SKM-1 treated with dmso at 0.1 percent for 144 hours (cell line): ENCODE data around the gene GNLY.

ENCODE experiments used
- DNase-seq: peaks from one replicate; lab custom pipeline; 2025; ENCODE audit not compliant: unreplicated experiment; lab: John Stamatoyannopoulos, UW

The GNLY gene

GRCh38 chr2:85741211-85741832 is 47.2 kb downstream of the GNLY start:
- no peak for DNase-seq

- DNase-seq: no peak
These were observed 47.8 kb downstream of the GNLY start for GRCh38 chr2:85741833-85742455.

GRCh38 chr2:85743304-85743978 is 49.3 kb downstream of the GNLY start:
- no peak for DNase-seq

GRCh38 chr2:85744055-85744454 is 49.9 kb downstream of the GNLY start:
- DNase-seq: no peak

GRCh38 chr2:85744741-85745601 is 50.8 kb downstream of the GNLY start:
- DNase-seq: no peak

- DNase-seq: no peak
These were observed 51.5 kb downstream of the GNLY start for GRCh38 chr2:85745619-85746018.

- DNase-seq: no peak
These were observed 52.3 kb downstream of the GNLY start for GRCh38 chr2:85746321-85747004.

GRCh38 chr2:85747441-85747840 is 53.3 kb downstream of the GNLY start:
- DNase-seq: no peak

GRCh38 chr2:85748039-85748734 is 54.0 kb downstream of the GNLY start:
- peak; percentile 46 for DNase-seq
